ENCODE results near the gene ZNF410. TPM values are rescaled to one million over a fixed set of nuclear protein-coding genes. Genes with fewer than 3 reads are reported as not detected.

The ZNF410 gene
- total RNA-seq, 2 experiments from 2014 or later = 54.9 to 56.1 TPM

DNA sequence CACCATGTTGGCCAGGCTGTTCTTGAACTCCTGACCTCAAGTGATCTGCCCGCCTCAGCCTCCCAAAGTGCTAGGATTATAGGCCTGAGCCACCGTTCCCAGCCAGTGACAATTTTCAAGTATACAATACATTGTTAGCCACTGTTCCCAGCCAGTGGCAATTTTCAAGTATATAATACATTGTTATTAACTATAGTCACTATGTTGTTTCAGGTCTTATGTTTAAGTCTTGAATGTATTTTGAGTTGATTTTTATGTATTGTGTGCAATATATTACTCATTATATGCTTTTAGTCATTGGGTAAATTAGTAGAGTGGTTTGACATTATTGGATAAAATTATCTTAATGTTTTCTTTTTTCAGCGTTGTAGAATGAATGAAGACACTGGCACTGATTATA is 13.0 kb upstream of the ZNF410 start:
- H3K27ac Mint-ChIP-seq = no peak overlapping the region
- ATAC-seq (no peak), DNase-seq (no peak)
- H3K4me3 Mint-ChIP-seq = no peak overlapping the region
- no peaks in the 10 kb centered on the region for H3K27me3 Mint-ChIP-seq
- no peaks in the 10 kb centered on the region for H3K9me3 Mint-ChIP-seq
- H3K4me1 Mint-ChIP-seq (ENCODE audit: low read depth) = no peaks in the 10 kb centered on the region
- peaks cover 4% of the 10 kb centered on the region for H3K36me3 Mint-ChIP-seq (ENCODE audit: low read depth)
- POLR2A ChIA-PET = no interaction called here
- CTCF ChIA-PET = no interaction called here
- TF ChIP-seq, protein P1, sequence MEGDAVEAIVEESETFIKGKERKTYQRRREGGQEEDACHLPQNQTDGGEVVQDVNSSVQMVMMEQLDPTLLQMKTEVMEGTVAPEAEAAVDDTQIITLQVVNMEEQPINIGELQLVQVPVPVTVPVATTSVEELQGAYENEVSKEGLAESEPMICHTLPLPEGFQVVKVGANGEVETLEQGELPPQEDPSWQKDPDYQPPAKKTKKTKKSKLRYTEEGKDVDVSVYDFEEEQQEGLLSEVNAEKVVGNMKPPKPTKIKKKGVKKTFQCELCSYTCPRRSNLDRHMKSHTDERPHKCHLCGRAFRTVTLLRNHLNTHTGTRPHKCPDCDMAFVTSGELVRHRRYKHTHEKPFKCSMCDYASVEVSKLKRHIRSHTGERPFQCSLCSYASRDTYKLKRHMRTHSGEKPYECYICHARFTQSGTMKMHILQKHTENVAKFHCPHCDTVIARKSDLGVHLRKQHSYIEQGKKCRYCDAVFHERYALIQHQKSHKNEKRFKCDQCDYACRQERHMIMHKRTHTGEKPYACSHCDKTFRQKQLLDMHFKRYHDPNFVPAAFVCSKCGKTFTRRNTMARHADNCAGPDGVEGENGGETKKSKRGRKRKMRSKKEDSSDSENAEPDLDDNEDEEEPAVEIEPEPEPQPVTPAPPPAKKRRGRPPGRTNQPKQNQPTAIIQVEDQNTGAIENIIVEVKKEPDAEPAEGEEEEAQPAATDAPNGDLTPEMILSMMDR (IDR thresholded peaks at IDR 0.05) = no peak
- intact Hi-C loops (cut with micrococcal nuclease) = no loop called here

DNA sequence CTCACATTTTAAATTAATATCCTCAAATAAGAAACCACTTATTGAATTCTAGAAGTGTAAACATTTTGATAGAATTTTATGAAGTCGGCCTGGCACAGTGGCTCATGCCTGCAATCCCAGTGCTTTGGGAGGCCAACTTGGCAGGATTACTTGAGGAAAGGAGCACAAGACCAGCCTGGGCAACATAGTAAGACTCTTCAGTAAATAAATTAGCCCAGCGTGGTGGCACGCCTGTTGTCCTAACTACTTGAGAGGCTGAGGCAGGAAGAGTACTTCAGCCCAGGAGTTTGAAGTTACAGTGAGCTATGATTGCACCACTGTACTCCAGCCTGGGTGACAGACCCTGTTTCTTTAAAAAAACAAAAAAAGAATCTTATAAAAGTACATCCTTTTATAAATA is 8.9 kb upstream of the ZNF410 start:
- ATAC-seq = no peak
- CTCF ChIA-PET = interaction anchor here (1.3 kb wide), 1 partner anchor 149 kb away, joined by 6 read pairs; no protein-coding TSS in a partner anchor

DNA sequence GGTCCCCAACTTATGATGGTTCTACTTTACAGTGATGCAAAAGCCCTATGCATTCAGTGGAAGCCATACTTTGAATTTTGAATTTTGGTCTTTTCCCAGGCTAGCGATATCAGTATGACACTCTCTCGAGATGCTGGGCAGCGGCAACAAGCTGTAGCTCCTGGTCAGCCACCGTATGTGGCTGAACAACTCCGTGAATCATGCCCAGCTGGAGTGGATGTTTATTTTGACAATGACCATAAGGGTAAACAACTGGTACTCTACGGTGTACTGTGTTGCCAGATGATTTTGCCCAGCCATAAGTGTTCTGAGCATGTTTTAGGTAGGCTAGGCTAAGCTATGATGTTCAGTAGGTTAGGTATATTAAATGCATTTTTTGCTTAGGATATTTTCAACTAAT is 8.2 kb upstream of the ZNF410 start:
- H3K36me3 Mint-ChIP-seq (ENCODE audit: low read depth) = peaks cover 4% of the 10 kb centered on the region
- TF ChIP-seq, protein P1 (IDR thresholded peaks at IDR 0.05) = no peak
- ChIA-PET POLR2A (no interaction called here), CTCF (interaction anchor here (1.3 kb wide), 1 partner anchor 150 kb away, joined by 6 read pairs; no protein-coding TSS in a partner anchor)
- H3K27me3 Mint-ChIP-seq = no peaks in the 10 kb centered on the region
- H3K9me3 Mint-ChIP-seq = no peaks in the 10 kb centered on the region
- intact Hi-C loops (cut with micrococcal nuclease) = no loop called here
- peaks cover 4% of the 10 kb centered on the region for H3K4me1 Mint-ChIP-seq (ENCODE audit: low read depth)
- no peak for ATAC-seq
- H3K27ac Mint-ChIP-seq = no peak overlapping the region
- no peak for DNase-seq
- no peak overlapping the region for H3K4me3 Mint-ChIP-seq

More for the DNA sequence above, 8.9 kb upstream of the ZNF410 start:
- Mint-ChIP-seq H3K9me3 (no peaks in the 10 kb centered on the region), H3K4me3 (no peak overlapping the region), H3K36me3 (ENCODE audit: low read depth) (peaks cover 4% of the 10 kb centered on the region), H3K27ac (no peak overlapping the region), H3K27me3 (no peaks in the 10 kb centered on the region), H3K4me1 (ENCODE audit: low read depth) (peaks cover 4% of the 10 kb centered on the region)
- intact Hi-C loops (cut with micrococcal nuclease) = no loop called here
- TF ChIP-seq, protein P1 (IDR thresholded peaks at IDR 0.05) = no peak
- DNase-seq = no peak
- POLR2A ChIA-PET = no interaction called here

DNA sequence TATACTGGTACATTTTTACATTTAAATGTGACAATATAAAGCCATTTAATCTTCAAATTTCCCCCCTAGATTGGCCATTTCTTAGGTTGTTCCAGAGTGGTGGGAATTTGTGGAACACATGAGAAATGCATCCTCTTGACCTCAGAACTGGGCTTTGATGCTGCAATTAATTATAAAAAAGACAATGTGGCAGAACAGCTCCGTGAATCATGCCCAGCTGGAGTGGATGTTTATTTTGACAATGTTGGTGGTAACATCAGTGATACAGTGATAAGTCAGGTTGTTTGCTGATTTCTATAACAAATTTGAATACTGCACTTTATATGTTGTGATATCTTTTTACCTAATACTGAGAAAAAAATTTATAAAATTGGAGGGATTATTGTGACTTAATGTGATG is 7.6 kb upstream of the ZNF410 start:
- intact Hi-C loops (cut with micrococcal nuclease) = no loop called here
- no peaks in the 10 kb centered on the region for H3K9me3 Mint-ChIP-seq
- no peak overlapping the region for H3K4me3 Mint-ChIP-seq
- TF ChIP-seq, protein P1 (IDR thresholded peaks at IDR 0.05) = no peak
- DNase-seq = no peak
- no peaks in the 10 kb centered on the region for H3K27me3 Mint-ChIP-seq
- H3K4me1 Mint-ChIP-seq (ENCODE audit: low read depth) = peaks cover 4% of the 10 kb centered on the region
- no peak overlapping the region for H3K27ac Mint-ChIP-seq
- H3K36me3 Mint-ChIP-seq (ENCODE audit: low read depth) = peaks cover 4% of the 10 kb centered on the region
- CTCF ChIA-PET = no interaction called here
- POLR2A ChIA-PET = no interaction called here
- no peak for ATAC-seq

DNA sequence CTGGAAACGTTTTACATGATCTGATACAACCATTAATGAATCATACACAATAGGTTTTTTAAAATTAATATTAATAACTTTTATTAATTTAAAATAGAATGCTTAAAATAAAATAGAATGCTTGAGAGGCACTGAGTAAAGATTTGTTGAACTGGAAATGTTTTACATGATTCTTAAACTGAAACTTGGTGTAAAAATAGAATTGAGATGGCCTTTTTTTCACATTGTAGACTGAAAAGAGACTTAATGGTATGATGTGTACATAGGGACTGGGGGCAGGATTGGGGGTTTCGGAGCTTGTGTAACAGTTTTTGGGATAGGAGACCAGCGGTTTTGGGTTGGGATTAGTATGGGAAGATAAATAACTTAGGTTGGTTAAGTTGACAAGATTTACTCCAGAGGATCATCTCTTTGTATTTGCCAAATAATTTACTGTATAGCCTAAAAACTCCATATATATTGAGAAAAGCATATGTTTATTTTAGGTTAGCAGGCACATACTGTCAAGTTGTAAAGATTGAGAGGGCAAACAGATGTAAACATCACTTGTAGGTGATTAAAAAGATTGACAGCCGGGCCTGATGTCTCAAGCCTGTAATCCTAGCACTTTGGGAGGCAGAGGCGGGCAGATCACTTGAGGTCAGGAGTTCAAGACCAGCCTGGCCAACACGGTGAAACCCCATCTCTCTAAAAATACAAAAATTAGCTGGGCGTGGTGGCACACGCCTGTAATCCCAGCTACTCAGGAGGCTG is 2.0 kb upstream of the ZNF410 start:
- CTCF ChIA-PET = no interaction called here
- Mint-ChIP-seq H3K27me3 (no peaks in the 10 kb centered on the region), H3K9me3 (no peaks in the 10 kb centered on the region), H3K36me3 (ENCODE audit: low read depth) (peaks cover 22% of the 10 kb centered on the region), H3K4me1 (ENCODE audit: low read depth) (peaks cover 38% of the 10 kb centered on the region), H3K27ac (peak overlapping the region; percentile 99), H3K4me3 (peak overlapping the region; percentile 95)
- TF ChIP-seq, protein P1 (IDR thresholded peaks at IDR 0.05) = no peak
- ATAC-seq (no peak), DNase-seq (no peak)
- intact Hi-C loops (cut with micrococcal nuclease) = no loop called here
- POLR2A ChIA-PET = no interaction called here
